Measurements from ENCODE around the gene FHIT.

DNA sequence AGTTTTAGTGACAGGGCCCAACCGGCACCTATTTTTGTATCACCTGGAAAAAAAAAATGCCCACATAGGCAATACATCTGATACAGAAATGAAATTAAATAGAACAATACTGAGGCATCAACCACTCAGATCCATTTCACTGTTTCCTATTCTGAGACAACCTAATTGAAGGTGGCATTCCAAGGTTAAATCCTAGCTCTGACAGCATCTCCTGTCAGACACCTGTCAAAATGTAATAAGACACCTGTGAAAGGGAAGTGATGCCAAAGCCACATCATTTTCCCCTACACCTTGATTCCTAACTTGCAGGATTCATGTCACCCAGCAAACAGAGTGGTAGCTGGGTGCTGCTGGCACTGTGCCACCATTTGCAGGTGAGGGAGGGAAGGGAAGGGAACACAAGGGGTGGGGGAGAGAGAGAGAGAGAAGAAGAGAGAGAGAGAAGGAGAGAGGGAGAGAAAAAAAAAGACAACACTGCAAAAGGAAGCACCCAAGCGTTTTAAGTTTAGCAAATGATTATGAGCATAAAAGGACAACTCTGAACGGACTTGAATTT is 1156.8 kb downstream of the FHIT start:
- TF ChIP-seq, protein P1, sequence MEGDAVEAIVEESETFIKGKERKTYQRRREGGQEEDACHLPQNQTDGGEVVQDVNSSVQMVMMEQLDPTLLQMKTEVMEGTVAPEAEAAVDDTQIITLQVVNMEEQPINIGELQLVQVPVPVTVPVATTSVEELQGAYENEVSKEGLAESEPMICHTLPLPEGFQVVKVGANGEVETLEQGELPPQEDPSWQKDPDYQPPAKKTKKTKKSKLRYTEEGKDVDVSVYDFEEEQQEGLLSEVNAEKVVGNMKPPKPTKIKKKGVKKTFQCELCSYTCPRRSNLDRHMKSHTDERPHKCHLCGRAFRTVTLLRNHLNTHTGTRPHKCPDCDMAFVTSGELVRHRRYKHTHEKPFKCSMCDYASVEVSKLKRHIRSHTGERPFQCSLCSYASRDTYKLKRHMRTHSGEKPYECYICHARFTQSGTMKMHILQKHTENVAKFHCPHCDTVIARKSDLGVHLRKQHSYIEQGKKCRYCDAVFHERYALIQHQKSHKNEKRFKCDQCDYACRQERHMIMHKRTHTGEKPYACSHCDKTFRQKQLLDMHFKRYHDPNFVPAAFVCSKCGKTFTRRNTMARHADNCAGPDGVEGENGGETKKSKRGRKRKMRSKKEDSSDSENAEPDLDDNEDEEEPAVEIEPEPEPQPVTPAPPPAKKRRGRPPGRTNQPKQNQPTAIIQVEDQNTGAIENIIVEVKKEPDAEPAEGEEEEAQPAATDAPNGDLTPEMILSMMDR (conservative IDR thresholded peaks at IDR 0.05; ENCODE audit: low read depth, low read length) = no peak
- TF ChIP-seq RAD21 (IDR thresholded peaks at IDR 0.05; ENCODE audit: low read length) = no peak
- TF ChIP-seq POLR2A (IDR thresholded peaks at IDR 0.05; ENCODE audit: low read depth, low read length) = no peak
- no peak for TF ChIP-seq SMC3 (IDR thresholded peaks at IDR 0.05; ENCODE audit: low read depth, low read length)
- TF ChIP-seq MXI1 (IDR thresholded peaks at IDR 0.05; ENCODE audit: borderline replicate concordance, low read depth, low read length) = no peak
- no peak for TF ChIP-seq FOS (IDR thresholded peaks at IDR 0.05; ENCODE audit: low read depth, low read length)
- TF ChIP-seq BHLHE40 (IDR thresholded peaks at IDR 0.05; ENCODE audit: low read depth, low read length) = no peak
- TF ChIP-seq, protein P2, sequence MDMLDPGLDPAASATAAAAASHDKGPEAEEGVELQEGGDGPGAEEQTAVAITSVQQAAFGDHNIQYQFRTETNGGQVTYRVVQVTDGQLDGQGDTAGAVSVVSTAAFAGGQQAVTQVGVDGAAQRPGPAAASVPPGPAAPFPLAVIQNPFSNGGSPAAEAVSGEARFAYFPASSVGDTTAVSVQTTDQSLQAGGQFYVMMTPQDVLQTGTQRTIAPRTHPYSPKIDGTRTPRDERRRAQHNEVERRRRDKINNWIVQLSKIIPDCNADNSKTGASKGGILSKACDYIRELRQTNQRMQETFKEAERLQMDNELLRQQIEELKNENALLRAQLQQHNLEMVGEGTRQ (IDR thresholded peaks at IDR 0.05; ENCODE audit: low read depth, low read length) = no peak
